Astrocyte of the spinal cord (primary cell): ENCODE measurements around the gene HBG2.

Source experiments
- DNase-seq: peaks from one replicate; pipeline ENCODE4 v3.0.0; 2011; ENCODE audit warnings: low read depth, low spot score
- H3K4me3 ChIP-seq: 2 replicates; pipeline ENCODE4 v1.5.1; 2011; ENCODE audit warnings: low read depth, mild to moderate bottlenecking, low read length, moderate library complexity
- in situ Hi-C: cut with HindIII; loops from 2 replicates; pipeline ENCODE4 v1.10.0; 2017; ENCODE audit warnings: low sequenced_read_pairs
- TF ChIP-seq, protein P1 (sequence below): IDR thresholded peaks from 2 replicates; pipeline ENCODE4 v1.5.1; 2012; ENCODE audit warnings: low read depth, mild to moderate bottlenecking, low read length, inconsistent platforms

The HBG2 gene

DNA sequence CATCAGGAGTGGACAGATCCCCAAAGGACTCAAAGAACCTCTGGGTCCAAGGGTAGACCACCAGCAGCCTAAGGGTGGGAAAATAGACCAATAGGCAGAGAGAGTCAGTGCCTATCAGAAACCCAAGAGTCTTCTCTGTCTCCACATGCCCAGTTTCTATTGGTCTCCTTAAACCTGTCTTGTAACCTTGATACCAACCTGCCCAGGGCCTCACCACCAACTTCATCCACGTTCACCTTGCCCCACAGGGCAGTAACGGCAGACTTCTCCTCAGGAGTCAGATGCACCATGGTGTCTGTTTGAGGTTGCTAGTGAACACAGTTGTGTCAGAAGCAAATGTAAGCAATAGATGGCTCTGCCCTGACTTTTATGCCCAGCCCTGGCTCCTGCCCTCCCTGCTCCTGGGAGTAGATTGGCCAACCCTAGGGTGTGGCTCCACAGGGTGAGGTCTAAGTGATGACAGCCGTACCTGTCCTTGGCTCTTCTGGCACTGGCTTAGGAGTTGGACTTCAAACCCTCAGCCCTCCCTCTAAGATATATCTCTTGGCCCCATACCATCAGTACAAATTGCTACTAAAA, 27.8 kb downstream of the HBG2 start, which contains the start of gene HBB:
Gene HBB, minus strand, starts transcription at position 340 of the 579 bp plus-strand sequence. Its CDS starts 50 bp downstream, at position 290.
- DNase-seq = no peak
- in situ Hi-C loops = no loop called here
- TF ChIP-seq, protein P1, sequence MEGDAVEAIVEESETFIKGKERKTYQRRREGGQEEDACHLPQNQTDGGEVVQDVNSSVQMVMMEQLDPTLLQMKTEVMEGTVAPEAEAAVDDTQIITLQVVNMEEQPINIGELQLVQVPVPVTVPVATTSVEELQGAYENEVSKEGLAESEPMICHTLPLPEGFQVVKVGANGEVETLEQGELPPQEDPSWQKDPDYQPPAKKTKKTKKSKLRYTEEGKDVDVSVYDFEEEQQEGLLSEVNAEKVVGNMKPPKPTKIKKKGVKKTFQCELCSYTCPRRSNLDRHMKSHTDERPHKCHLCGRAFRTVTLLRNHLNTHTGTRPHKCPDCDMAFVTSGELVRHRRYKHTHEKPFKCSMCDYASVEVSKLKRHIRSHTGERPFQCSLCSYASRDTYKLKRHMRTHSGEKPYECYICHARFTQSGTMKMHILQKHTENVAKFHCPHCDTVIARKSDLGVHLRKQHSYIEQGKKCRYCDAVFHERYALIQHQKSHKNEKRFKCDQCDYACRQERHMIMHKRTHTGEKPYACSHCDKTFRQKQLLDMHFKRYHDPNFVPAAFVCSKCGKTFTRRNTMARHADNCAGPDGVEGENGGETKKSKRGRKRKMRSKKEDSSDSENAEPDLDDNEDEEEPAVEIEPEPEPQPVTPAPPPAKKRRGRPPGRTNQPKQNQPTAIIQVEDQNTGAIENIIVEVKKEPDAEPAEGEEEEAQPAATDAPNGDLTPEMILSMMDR = no peak
- no peak within 1 kb of the TSS for H3K4me3 ChIP-seq

GRCh38 chr11:5225480-5225871, 29.1 kb downstream of the HBG2 start:
- TF ChIP-seq, protein P1 = no peak
- no peak overlapping the region for H3K4me3 ChIP-seq
- DNase-seq = no peak
- in situ Hi-C loops = no loop called here

DNA sequence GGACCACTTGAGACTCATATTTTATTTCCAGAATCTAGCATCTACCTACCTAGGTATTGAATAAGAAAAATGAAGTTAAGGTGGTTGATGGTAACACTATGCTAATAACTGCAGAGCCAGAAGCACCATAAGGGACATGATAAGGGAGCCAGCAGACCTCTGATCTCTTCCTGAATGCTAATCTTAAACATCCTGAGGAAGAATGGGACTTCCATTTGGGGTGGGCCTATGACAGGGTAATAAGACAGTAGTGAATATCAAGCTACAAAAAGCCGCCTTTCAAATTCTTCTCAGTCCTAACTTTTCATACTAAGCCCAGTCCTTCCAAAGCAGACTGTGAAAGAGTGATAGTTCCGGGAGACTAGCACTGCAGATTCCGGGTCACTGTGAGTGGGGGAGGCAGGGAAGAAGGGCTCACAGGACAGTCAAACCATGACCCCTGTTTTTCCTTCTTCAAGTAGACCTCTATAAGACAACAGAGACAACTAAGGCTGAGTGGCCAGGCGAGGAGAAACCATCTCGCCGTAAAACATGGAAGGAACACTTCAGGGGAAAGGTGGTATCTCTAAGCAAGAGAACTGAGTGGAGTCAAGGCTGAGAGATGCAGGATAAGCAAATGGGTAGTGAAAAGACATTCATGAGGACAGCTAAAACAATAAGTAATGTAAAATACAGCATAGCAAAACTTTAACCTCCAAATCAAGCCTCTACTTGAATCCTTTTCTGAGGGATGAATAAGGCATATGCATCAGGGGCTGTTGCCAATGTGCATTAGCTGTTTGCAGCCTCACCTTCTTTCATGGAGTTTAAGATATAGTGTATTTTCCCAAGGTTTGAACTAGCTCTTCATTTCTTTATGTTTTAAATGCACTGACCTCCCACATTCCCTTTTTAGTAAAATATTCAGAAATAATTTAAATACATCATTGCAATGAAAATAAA, 29.8 kb downstream of the HBG2 start:
- TF ChIP-seq, protein P1 = no peak
- no peak overlapping the region for H3K4me3 ChIP-seq
- in situ Hi-C loops = no loop called here
- DNase-seq = no peak

DNA sequence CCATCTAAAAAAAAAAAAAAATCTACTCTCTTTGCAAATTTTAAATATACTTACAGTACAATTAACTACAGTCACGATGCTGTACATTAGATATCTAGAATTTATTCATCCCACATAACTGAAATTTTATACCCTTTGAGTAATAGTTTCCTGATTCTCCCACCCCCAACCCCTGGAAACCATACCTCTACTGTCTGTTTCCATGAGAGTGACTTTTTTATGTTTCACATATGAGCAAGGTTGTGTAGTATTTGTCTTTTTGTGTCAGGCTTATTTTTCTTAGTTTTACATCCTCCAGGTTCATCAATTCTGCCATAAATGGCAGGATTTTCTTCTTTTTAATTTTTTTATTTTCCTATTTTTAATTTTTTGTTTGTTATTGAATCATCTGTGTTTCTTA, 30.9 kb downstream of the HBG2 start:
- no peak for DNase-seq
- TF ChIP-seq, protein P1 = no peak
- in situ Hi-C loops = no loop called here
- H3K4me3 ChIP-seq = no peak overlapping the region

GRCh38 chr11:5223146-5223545, 31.4 kb downstream of the HBG2 start:
- in situ Hi-C loops = no loop called here
- TF ChIP-seq, protein P1 = no peak
- no peak for DNase-seq
- H3K4me3 ChIP-seq = no peak overlapping the region

DNA sequence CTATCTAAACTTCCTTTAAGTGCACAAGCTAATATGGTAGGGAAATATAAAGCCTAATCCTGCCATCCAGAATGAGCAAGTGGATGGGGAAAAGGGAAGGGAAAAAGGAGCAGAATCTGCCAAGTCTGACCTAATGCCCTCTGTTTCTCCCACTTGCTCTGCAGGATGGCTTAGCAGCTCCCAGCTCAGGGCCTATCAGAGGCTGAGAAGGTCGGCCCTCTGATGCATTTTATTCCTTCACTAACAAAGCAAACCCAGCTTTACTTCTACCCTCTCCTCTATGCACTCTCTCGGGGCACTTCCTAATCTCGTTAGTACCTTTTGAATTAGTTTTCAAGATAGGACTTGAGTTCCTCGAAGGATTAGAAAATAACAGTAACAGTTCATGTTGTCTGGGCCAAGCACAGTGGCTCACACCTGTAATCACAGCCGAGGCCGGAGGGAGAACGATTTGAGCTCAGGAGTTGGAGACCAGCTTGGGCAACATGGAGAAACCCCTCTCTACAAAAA, 44.1 kb downstream of the HBG2 start:
- TF ChIP-seq, protein P1 = no peak
- in situ Hi-C loops = no loop called here
- no peak overlapping the region for H3K4me3 ChIP-seq
- no peak for DNase-seq
